Activated naive CD8-positive, alpha-beta T cell (primary cell): ENCODE data around the gene URAD.
"Not testable (repeated sequence)": the region's sequence is repeated elsewhere in the genome, so short reads cannot be mapped to it uniquely, and the experiment has no call there.

Source experiments
- H3K27ac Mint-ChIP-seq: one replicate; pipeline ENCODE4 v1.8.0; 2021; ENCODE audit warnings: mixed read lengths
- H3K27me3 Mint-ChIP-seq: one replicate; pipeline ENCODE4 v1.8.0; 2021; ENCODE audit warnings: mixed read lengths
- H3K36me3 Mint-ChIP-seq: one replicate; pipeline ENCODE4 v1.8.0; 2021; ENCODE audit warnings: mixed read lengths
- H3K4me1 Mint-ChIP-seq: one replicate; pipeline ENCODE4 v1.8.0; 2021; ENCODE audit warnings: low read depth, mixed read lengths
- H3K4me3 Mint-ChIP-seq: one replicate; pipeline ENCODE4 v1.8.0; 2021; ENCODE audit warnings: mild to moderate bottlenecking, mixed read lengths
- H3K9me3 Mint-ChIP-seq: one replicate; pipeline ENCODE4 v1.8.0; 2021; ENCODE audit warnings: low read depth, mixed read lengths

The URAD gene

GRCh38 chr13:27969082-27969865 lies 19.2 kb downstream of the URAD start, which contains the start of gene CDX2:
Gene CDX2, minus strand, starts transcription at chr13:27969315. Its CDS starts 309 bp downstream, at chr13:27969006.
- Mint-ChIP-seq H3K36me3 (no peaks in the 10 kb centered on the region), H3K27me3 (peaks cover 44% of the 10 kb centered on the region), H3K4me3 (peak within 1 kb of the TSS; percentile 73), H3K27ac (no peak within 1 kb of the TSS), H3K9me3 (no peaks in the 10 kb centered on the region), H3K4me1 (peaks cover 20% of the 10 kb centered on the region)

GRCh38 chr13:27968316-27969081 lies 20.0 kb downstream of the URAD start:
- no peak overlapping the region for H3K27ac Mint-ChIP-seq
- peaks cover 20% of the 10 kb centered on the region for H3K4me1 Mint-ChIP-seq

GRCh38 chr13:27967736-27968315 lies 20.7 kb downstream of the URAD start:
- Mint-ChIP-seq H3K4me1 (peaks cover 20% of the 10 kb centered on the region), H3K27ac (peak overlapping the region; percentile 22), H3K9me3 (no peaks in the 10 kb centered on the region)

More at GRCh38 chr13:27968316-27969081, 20.0 kb downstream of the URAD start:
- peaks cover 45% of the 10 kb centered on the region for H3K27me3 Mint-ChIP-seq
- H3K36me3 Mint-ChIP-seq: no peaks in the 10 kb centered on the region
- no peak overlapping the region for H3K4me3 Mint-ChIP-seq
- no peaks in the 10 kb centered on the region for H3K9me3 Mint-ChIP-seq

GRCh38 chr13:27967203-27967735 lies 21.2 kb downstream of the URAD start:
- H3K36me3 Mint-ChIP-seq: no peaks in the 10 kb centered on the region
- H3K27ac Mint-ChIP-seq: no peak overlapping the region
- H3K4me1 Mint-ChIP-seq: peaks cover 20% of the 10 kb centered on the region
- H3K9me3 Mint-ChIP-seq: no peaks in the 10 kb centered on the region
- peak overlapping the region; percentile 74 for H3K4me3 Mint-ChIP-seq
- peaks cover 50% of the 10 kb centered on the region for H3K27me3 Mint-ChIP-seq

More at GRCh38 chr13:27967736-27968315, 20.7 kb downstream of the URAD start:
- peak overlapping the region; percentile 74 for H3K4me3 Mint-ChIP-seq
- H3K27me3 Mint-ChIP-seq: peaks cover 48% of the 10 kb centered on the region
- H3K36me3 Mint-ChIP-seq: no peaks in the 10 kb centered on the region

GRCh38 chr13:27966641-27967202 lies 21.8 kb downstream of the URAD start:
- no peaks in the 10 kb centered on the region for H3K36me3 Mint-ChIP-seq
- H3K4me3 Mint-ChIP-seq: no peak overlapping the region
- no peaks in the 10 kb centered on the region for H3K9me3 Mint-ChIP-seq
- peaks cover 23% of the 10 kb centered on the region for H3K4me1 Mint-ChIP-seq
- H3K27me3 Mint-ChIP-seq: peaks cover 50% of the 10 kb centered on the region
- H3K27ac Mint-ChIP-seq: no peak overlapping the region

- H3K4me1 Mint-ChIP-seq: peaks cover 23% of the 10 kb centered on the region
- H3K36me3 Mint-ChIP-seq: no peaks in the 10 kb centered on the region
- no peak overlapping the region for H3K27ac Mint-ChIP-seq
- H3K4me3 Mint-ChIP-seq: no peak overlapping the region
- no peaks in the 10 kb centered on the region for H3K9me3 Mint-ChIP-seq
- peaks cover 49% of the 10 kb centered on the region for H3K27me3 Mint-ChIP-seq
Measured at GRCh38 chr13:27965740-27966640, 22.5 kb downstream of the URAD start.

GRCh38 chr13:27965343-27965739 lies 23.2 kb downstream of the URAD start:
- H3K27me3 Mint-ChIP-seq: peaks cover 45% of the 10 kb centered on the region
- H3K4me1 Mint-ChIP-seq: peaks cover 23% of the 10 kb centered on the region
- no peaks in the 10 kb centered on the region for H3K36me3 Mint-ChIP-seq
- no peaks in the 10 kb centered on the region for H3K9me3 Mint-ChIP-seq
- H3K27ac Mint-ChIP-seq: no peak overlapping the region
- H3K4me3 Mint-ChIP-seq: no peak overlapping the region

- no peak overlapping the region for H3K27ac Mint-ChIP-seq
- H3K27me3 Mint-ChIP-seq: peaks cover 46% of the 10 kb centered on the region
- peaks cover 27% of the 10 kb centered on the region for H3K4me1 Mint-ChIP-seq
- no peak overlapping the region for H3K4me3 Mint-ChIP-seq
- H3K9me3 Mint-ChIP-seq: no peaks in the 10 kb centered on the region
- H3K36me3 Mint-ChIP-seq: no peaks in the 10 kb centered on the region
Measured at GRCh38 chr13:27964741-27965323, 23.7 kb downstream of the URAD start.

- H3K4me3 Mint-ChIP-seq, H3K27ac Mint-ChIP-seq, H3K9me3 Mint-ChIP-seq, H3K36me3 Mint-ChIP-seq: not testable (repeated sequence)
- Mint-ChIP-seq H3K27me3 (peaks cover 43% of the 10 kb centered on the region), H3K4me1 (peaks cover 24% of the 10 kb centered on the region)
Measured at GRCh38 chr13:27964206-27964605, 24.3 kb downstream of the URAD start.

GRCh38 chr13:27963491-27963890 lies 25.0 kb downstream of the URAD start:
- no peak overlapping the region for H3K4me3 Mint-ChIP-seq
- no peak overlapping the region for H3K27ac Mint-ChIP-seq
- peaks cover 47% of the 10 kb centered on the region for H3K27me3 Mint-ChIP-seq

GRCh38 chr13:27962982-27963381 lies 25.5 kb downstream of the URAD start:
- no peak overlapping the region for H3K27ac Mint-ChIP-seq
- no peaks in the 10 kb centered on the region for H3K36me3 Mint-ChIP-seq
- no peak overlapping the region for H3K4me3 Mint-ChIP-seq
- H3K4me1 Mint-ChIP-seq: peaks cover 21% of the 10 kb centered on the region
- no peaks in the 10 kb centered on the region for H3K9me3 Mint-ChIP-seq
- H3K27me3 Mint-ChIP-seq: peaks cover 46% of the 10 kb centered on the region

More at GRCh38 chr13:27963491-27963890, 25.0 kb downstream of the URAD start:
- H3K4me1 Mint-ChIP-seq: peaks cover 22% of the 10 kb centered on the region
- no peaks in the 10 kb centered on the region for H3K36me3 Mint-ChIP-seq
- no peaks in the 10 kb centered on the region for H3K9me3 Mint-ChIP-seq

- Mint-ChIP-seq H3K4me1 (peaks cover 14% of the 10 kb centered on the region), H3K4me3 (peak overlapping the region; percentile 38), H3K36me3 (no peaks in the 10 kb centered on the region), H3K9me3 (no peaks in the 10 kb centered on the region), H3K27me3 (peaks cover 44% of the 10 kb centered on the region), H3K27ac (no peak overlapping the region)
Measured at GRCh38 chr13:27962128-27962841, 26.2 kb downstream of the URAD start.
